GM12891 (cell line): ENCODE data around the gene MAL.

Experiments used
- DNase-seq: peaks from one replicate; pipeline ENCODE4 v3.0.0; 2011; ENCODE audit warnings: low spot score; ENCODE audit not compliant: insufficient read length
- FAIRE-seq: peaks from 2 replicates; lab custom pipeline; 2011; peaks lifted over from hg19 to GRCh38; lab: Jason Lieb, UNC
- PAX5 ChIP-seq: IDR thresholded peaks from 2 replicates; pipeline ENCODE4 v1.6.1; 2011; ENCODE audit warnings: low read length, moderate library complexity, mild to moderate bottlenecking; ENCODE audit not compliant: insufficient read depth, severe bottlenecking
- POLR2A ChIP-seq: IDR thresholded peaks from 2 replicates; pipeline ENCODE4 v1.6.1; 2011; ENCODE audit warnings: low read depth, low read length, control low read depth
- POLR2AphosphoS5 ChIP-seq: IDR thresholded peaks from 2 replicates; pipeline ENCODE4 v1.6.1; 2011; ENCODE audit warnings: low read depth, low read length, control low read depth
- POU2F2 ChIP-seq: IDR thresholded peaks from 2 replicates; pipeline ENCODE4 v1.6.1; 2011; ENCODE audit warnings: low read depth, mild to moderate bottlenecking, control low read depth, low read length, moderate library complexity
- SPI1 ChIP-seq: IDR thresholded peaks from 2 replicates; pipeline ENCODE4 v1.6.1; 2011; ENCODE audit warnings: low read depth, low read length, control low read depth
- TAF1 ChIP-seq: IDR thresholded peaks from 2 replicates; pipeline ENCODE4 v1.6.1; 2011; ENCODE audit warnings: low read depth, low read length, control low read depth

Gene MAL

DNA sequence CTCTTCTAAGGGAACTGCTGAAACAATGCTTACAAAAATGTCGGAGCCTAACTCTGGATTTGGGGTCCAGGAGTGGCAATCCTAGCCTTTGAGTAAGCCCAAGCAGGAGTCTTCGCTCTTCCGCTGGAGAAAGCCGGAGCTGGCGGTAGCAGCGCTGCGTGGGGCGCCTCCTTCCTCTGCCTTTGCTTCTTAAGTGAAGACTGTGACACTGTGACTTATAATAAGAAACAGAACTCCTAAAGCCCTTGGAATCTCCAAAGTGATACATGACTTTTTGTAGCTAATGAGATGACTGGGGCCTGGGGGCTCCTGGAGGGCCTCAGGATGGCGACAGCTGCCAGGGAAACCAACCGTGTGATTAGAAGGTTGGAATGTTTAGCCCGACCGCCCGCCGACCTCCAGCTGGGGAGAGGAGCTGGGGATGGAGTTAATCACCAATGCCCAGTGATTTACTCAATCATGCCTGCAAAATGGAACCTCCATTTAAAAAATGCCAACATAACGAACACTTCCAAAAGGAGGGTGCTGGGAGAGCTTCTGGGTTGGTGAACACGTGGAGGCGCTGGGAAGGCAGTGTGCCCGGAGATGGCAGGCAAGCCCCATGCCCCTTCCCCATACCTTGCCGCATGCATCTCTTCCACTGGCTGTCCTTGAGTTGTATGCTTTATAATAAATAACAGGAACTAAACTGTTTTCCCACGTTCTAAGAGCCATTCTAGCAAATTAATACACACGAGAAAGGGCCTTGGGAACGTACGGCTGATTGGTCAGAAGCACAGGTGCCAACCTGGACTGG lies 29.0 kb upstream of the MAL start:
- DNase-seq (no peak), FAIRE-seq (no peak)
- TF ChIP-seq POLR2AphosphoS5 (no peak), POLR2A (no peak)

DNA sequence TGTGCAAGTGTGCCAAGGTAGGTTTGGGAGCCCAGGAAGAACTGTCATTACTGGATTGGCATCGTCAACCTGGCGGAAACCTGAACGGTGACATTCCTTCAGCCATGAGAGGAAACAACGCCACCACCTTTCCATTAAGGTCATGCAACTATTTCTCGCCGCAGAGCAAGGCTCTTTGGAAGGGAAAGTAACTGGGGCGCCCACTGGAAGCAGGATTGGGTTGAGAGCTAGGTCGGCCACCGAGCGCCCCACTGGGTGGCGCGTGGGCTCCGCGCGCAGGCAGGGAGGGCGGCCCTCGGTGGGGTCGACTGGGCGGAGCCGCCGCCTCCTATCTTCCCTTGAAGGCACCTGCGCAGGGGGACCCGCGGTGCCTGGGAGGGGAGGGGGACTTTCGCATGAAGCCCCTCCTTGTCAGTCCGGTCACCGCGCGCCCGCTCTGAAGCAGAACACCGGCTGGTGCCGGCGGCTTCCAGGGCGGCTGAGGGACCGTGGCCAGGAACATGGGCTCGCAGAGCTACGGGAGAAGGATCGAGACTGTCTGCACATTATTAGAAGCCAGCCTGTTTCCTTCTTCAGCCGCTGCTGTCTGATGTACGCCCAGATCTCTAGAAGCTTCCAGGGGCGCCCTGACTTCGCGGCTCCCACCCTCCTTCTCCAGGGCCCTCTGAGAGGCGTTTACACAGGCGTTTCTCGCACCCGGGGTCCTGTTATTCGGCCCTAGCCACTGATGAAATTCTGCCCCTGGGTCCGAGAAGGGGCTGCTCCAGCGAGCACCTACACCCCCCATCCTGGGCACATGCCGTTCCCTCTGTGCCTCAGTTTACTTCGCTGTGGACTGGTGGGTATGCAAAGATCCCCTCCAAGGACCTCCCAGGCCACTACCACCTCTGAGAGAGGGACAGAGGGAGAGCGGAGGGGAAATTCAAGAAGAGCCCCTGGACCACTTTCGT lies 27.3 kb upstream of the MAL start:
- DNase-seq = no peak

DNA sequence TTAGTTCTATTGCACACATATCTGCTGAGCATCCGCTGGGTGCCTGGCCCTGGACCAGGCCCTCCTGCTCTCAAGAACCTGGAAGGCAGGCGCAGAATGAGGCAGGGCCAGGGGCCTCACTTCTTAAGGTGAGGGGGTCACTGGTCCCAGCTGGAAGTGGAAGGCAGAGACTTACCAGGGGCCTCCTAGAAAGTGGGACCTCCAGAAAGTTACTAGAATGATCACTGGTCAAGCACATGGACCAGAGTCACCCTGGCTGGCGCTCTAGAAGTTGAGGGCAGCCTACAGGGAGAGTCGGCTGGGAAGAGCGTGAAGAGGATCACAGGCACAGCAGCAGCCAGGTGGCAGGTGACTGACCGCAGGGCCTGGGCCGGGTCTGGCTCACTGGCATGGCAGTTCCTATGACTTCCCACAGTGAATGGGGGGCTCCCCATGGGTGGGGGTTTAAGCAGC lies 26.1 kb upstream of the MAL start:
- FAIRE-seq (no peak), DNase-seq (no peak)
- TF ChIP-seq POLR2AphosphoS5 = no peak
- no peak for TF ChIP-seq TAF1
- no peak for TF ChIP-seq POU2F2
- no peak for TF ChIP-seq POLR2A
- no peak for TF ChIP-seq PAX5
- no peak for TF ChIP-seq SPI1

More for the DNA sequence above, 27.3 kb upstream of the MAL start:
- FAIRE-seq = no peak
- TF ChIP-seq POLR2AphosphoS5 (no peak), SPI1 (no peak)

DNA sequence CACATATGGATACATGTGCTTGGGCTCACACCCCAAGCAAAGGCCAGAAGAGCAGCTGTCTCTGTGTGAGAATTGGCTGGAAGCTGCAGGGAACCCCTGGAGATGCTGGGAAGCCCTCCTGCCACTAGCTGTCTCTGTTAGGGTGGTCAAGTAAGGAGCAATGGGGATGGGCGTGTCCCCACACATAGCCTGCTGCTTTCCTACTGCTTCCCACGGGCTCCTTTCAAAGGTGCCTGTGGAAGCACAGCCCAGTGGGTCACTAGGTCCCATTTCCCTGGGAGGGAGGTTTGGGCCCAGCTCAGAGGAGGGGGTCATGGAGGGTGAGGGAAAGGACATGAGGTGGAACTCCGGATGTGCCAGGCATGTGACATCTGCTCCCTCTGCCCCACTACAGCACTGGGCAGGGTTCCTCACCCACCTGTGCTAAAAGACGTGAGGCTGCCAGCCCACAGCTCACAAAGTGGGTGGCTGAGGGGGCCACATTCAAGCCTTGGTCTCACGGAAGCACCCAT lies 24.4 kb upstream of the MAL start:
- TF ChIP-seq PAX5 (no peak), POU2F2 (no peak), POLR2AphosphoS5 (no peak), SPI1 (no peak), POLR2A (no peak), TAF1 (no peak)
- DNase-seq (no peak), FAIRE-seq (no peak)

DNA sequence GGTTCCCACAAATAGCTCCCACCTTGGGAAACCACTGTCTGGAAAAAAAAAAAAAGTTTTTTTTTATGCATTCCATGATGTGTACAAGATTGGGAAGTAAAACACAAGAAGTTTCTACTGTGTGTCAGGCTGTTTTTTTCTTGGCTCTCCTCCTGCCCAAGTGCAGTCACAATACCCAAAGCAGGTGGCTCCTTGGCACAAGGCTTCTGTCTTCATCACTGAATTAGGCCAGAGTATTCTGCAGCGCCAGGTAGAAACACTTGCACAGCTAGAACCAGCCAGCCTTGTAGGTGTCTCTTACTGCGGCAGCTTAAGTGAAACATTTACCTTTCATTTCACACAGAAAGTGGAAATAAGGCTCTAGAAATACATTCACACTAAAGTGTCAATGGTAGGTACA lies 23.8 kb upstream of the MAL start:
- FAIRE-seq = no peak
- DNase-seq = no peak
- TF ChIP-seq PAX5 (no peak), SPI1 (no peak), POU2F2 (no peak), TAF1 (no peak), POLR2A (no peak), POLR2AphosphoS5 (no peak)

DNA sequence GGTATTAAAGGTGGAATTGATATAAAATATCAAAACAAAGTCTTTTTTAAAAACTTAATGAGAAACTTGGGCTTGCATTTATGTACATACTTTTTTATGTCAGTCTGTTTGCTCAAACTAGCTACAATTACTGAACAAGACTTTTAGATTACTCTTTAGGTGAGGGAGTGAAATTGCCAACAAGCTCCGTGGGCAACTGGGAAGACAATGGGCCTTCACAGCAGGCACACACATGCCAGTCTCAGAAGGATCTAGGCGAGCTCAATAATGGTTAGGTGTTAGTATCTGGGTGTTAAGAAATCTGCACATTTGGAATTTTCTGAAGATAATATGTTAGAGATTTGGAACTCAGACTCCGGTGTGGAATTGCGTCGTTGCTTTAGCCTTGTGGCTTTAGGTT lies 23.0 kb upstream of the MAL start:
- no peak for FAIRE-seq

DNA sequence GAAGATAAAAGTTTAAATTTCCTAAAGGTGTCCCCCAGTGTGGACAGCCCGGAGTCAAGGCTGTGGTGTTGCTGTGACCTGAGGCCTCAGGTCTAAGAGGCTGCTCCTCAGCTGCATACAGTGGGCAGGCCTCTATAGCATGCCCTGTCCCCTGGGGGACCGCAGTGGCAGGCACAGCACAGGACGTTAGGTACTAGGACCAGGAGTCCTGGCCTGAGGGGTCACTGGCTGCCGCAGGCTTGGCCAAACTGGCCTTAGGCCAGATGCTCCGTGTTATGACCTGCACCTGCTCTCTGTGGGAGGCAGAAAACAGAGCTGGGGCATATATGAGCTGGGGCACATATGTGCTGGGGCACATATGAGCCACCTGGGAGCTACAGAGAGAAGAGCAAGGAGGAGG lies 21.2 kb upstream of the MAL start:
- DNase-seq (no peak), FAIRE-seq (no peak)
- no peak for TF ChIP-seq POLR2A
- no peak for TF ChIP-seq POU2F2
- TF ChIP-seq TAF1 = no peak
- no peak for TF ChIP-seq POLR2AphosphoS5

More for the DNA sequence above, 23.0 kb upstream of the MAL start:
- no peak for DNase-seq
- no peak for TF ChIP-seq PAX5
- TF ChIP-seq POLR2AphosphoS5 = no peak
- TF ChIP-seq SPI1 = no peak
- TF ChIP-seq POU2F2 = no peak
- no peak for TF ChIP-seq POLR2A

DNA sequence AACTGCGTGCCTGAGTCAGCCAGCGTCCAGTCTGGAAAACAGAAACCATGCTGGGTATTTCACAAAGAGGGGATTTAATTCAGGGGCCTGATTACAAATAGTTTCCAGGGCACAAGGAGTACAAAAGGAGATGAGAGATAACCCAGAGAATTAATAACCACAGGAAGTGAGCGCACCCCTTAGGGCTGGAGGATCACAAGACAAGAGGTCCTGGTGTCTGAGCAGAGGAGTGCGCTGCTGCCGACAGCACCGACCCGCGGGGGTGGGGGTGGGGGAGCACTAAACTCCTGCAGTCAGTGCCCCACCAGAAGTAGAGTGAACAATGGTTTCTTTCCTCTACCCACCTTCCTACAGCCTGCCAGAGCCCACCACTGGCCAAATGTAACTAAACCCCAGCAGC lies 20.8 kb upstream of the MAL start:
- no peak for FAIRE-seq
- no peak for DNase-seq
- TF ChIP-seq POU2F2 (no peak), POLR2AphosphoS5 (no peak), PAX5 (no peak), SPI1 (no peak), POLR2A (no peak), TAF1 (no peak)

DNA sequence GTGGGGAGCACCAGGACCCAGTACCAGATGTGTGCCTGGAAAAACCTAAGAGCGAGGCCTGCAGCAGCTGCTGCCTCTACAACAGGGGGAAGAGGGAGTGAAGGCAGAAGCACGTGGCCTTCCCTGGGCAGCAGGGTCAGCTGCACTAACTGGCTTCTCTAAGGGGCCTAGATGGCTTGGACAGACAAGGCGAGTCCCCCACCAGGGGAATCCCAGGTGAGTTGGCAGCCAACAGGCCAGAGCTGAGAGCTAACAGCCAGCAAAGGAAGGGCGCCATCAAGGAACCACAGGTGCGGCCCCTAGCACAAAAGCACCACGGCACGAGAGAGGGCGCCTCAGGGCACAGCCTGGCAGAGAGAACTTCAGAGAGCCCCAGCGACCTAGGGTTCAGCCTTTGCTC lies 19.8 kb upstream of the MAL start:
- TF ChIP-seq TAF1 (no peak), POLR2A (no peak), PAX5 (no peak), POLR2AphosphoS5 (no peak), POU2F2 (no peak), SPI1 (no peak)
- DNase-seq (no peak), FAIRE-seq (no peak)

DNA sequence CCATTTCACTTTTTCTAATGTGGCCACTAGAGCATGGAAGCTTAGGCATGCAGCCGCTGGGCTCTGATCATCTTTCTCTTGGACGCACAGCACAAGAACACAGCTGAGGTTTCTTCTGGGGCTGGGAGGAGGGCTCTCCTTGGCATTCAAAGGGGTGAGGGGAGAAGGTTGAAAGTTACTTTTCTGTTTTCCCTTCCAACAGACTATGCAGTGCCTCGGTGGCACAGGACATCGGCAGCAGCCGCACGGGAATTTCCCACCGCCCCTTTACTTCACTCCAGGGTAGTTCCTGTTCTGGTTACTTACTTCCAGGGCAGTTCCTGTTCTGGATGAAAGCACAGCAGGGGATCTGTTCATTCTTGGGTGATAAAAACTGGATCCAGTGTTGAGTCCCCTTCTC lies 18.9 kb upstream of the MAL start:
- TF ChIP-seq POU2F2 = no peak
- TF ChIP-seq POLR2AphosphoS5 = no peak
- TF ChIP-seq SPI1 = no peak
- TF ChIP-seq TAF1 = no peak
- no peak for TF ChIP-seq POLR2A
- TF ChIP-seq PAX5 = no peak
- DNase-seq (no peak), FAIRE-seq (no peak)
